Fibroblast of pulmonary artery (primary cell): ENCODE measurements around the gene PCLO.
A peak's percentile ranks its signal among the peaks of the same experiment; 100 is the strongest.

ENCODE experiments used
- DNase-seq: peaks from one replicate; pipeline ENCODE4 v3.0.0-alpha.2; 2010; ENCODE audit warnings: low read depth
- H3K4me3 ChIP-seq: replicated peaks from 2 replicates; pipeline ENCODE4 v1.5.1; 2011; ENCODE audit warnings: low read depth, mild to moderate bottlenecking, control low read depth, low read length, moderate library complexity
- CTCF ChIP-seq: IDR thresholded peaks from 2 replicates; pipeline ENCODE4 v1.5.1; 2011; ENCODE audit warnings: mild to moderate bottlenecking, control low read depth, low read length, inconsistent platforms; ENCODE audit errors: missing control alignments

PCLO gene

GRCh38 chr7:83005410-83005809 lies 157.3 kb downstream of the PCLO start:
- peak; percentile 41 for DNase-seq
- peak; percentile 36 for TF ChIP-seq CTCF
- no peak overlapping the region for H3K4me3 ChIP-seq

GRCh38 chr7:83001362-83002040 lies 161.2 kb downstream of the PCLO start:
- DNase-seq: no peak
- no peak for TF ChIP-seq CTCF

GRCh38 chr7:82998436-82998835 lies 164.2 kb downstream of the PCLO start:
- no peak for TF ChIP-seq CTCF

More at GRCh38 chr7:83001362-83002040, 161.2 kb downstream of the PCLO start:
- no peak overlapping the region for H3K4me3 ChIP-seq

GRCh38 chr7:82985144-82985802 lies 177.4 kb downstream of the PCLO start:
- no peak overlapping the region for H3K4me3 ChIP-seq
- no peak for TF ChIP-seq CTCF
- DNase-seq: no peak

More at GRCh38 chr7:82998436-82998835, 164.2 kb downstream of the PCLO start:
- no peak overlapping the region for H3K4me3 ChIP-seq
- no peak for DNase-seq

GRCh38 chr7:82980130-82980788 lies 182.4 kb downstream of the PCLO start:
- TF ChIP-seq CTCF: no peak
- H3K4me3 ChIP-seq: no peak overlapping the region
- no peak for DNase-seq

GRCh38 chr7:82975811-82976468 lies 186.7 kb downstream of the PCLO start:
- TF ChIP-seq CTCF: no peak
- no peak overlapping the region for H3K4me3 ChIP-seq
- no peak for DNase-seq
